ENCODE data around the gene OR52B6.
"Not testable (repeated sequence)": the region's sequence is repeated elsewhere in the genome, so short reads cannot be mapped to it uniquely, and the experiment has no call there.

OR52B6 gene

GRCh38 chr11:5597953-5598352 is 17.3 kb downstream of the OR52B6 start:
- no peak for DNase-seq

DNA sequence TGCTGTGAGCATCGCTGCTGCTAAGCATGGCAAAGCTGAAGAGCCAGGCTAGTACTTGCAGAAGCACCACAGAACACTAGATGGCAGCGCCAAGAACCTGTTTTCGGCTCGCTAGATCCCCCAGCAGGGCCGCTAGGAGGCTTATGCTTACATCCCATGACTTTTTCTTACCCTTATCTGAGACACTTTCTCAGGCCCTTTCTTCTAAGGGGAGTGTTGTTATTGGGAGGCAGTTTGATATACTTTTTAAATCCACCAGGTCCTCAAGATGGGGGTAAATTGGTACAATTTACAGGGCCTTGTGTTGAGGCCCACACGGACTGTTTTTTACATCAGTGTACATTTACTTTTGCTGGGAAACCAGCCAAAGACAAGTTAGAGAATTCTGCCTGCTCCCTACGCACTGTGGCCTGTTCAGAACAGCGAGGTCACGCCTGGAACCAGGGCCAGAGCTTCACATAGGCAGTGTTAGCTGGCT is 19.7 kb downstream of the OR52B6 start:
- peak; percentile 62 for DNase-seq

- DNase-seq, result not testable (repeated sequence)
Observed at GRCh38 chr11:5602791-5603190, 22.1 kb downstream of the OR52B6 start.

GRCh38 chr11:5603326-5603725 is 22.6 kb downstream of the OR52B6 start:
- no peak for DNase-seq

- no peak for DNase-seq
Observed at GRCh38 chr11:5604896-5605295, 24.2 kb downstream of the OR52B6 start.

GRCh38 chr11:5605849-5606248 is 25.2 kb downstream of the OR52B6 start:
- DNase-seq, result no peak

- DNase-seq, result no peak
Observed at GRCh38 chr11:5608808-5609207, 28.1 kb downstream of the OR52B6 start.

DNA sequence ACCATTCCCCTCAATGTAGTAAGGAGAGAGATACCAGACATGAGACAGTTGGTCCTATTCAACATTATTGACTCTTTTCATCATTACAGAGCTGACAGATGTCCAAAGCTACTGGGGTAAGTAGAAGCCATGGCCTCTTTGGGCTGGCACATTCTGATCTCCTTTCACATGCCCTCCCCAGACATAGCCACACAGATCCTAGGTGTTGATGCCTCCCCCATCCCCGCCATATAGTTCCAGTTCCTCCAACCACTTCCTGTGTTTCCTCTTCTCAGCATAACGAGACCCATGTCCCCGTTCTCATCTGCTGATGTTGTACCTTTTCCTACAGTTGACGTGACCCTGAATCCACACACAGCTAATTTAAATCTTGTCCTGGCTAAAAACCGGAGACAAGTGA is 29.8 kb downstream of the OR52B6 start:
- DNase-seq, result no peak

- DNase-seq, result no peak
Observed at GRCh38 chr11:5611627-5612026, 30.9 kb downstream of the OR52B6 start.

DNA sequence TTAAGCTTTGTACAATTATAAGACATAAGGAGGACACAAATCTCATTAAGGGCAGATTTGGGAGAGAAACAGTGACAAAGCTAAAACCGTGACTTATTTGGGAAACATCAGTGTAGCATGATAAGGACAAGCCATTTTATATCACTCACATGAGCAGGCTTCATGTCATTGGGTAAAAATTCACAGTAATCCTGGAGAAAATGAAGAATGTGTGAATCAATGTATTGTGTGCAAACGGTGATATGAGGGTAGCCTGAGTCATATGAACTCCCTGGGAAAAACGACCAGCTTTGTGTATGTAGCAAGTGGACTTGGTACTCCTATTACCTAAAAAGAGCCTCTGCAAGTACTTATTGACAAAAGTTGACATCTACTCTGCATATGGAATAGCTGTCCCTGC is 38.1 kb downstream of the OR52B6 start:
- DNase-seq, result no peak

GRCh38 chr11:5620651-5621521 is 40.2 kb downstream of the OR52B6 start:
- no peak for DNase-seq

GRCh38 chr11:5621580-5621979 is 40.9 kb downstream of the OR52B6 start:
- no peak for DNase-seq

- no peak for DNase-seq
Observed at GRCh38 chr11:5622802-5623201, 42.1 kb downstream of the OR52B6 start.

- peak; percentile 77 for DNase-seq
Observed at GRCh38 chr11:5624489-5625279, 44.0 kb downstream of the OR52B6 start, which contains the start of gene TRIM34. TSS of gene TRIM34 (plus strand) at chr11:5625001. CDS start at chr11:5632332, 7,331 bp downstream.

GRCh38 chr11:5625281-5625680 is 44.6 kb downstream of the OR52B6 start:
- no peak for DNase-seq

GRCh38 chr11:5626196-5626595 is 45.5 kb downstream of the OR52B6 start:
- no peak for DNase-seq

- no peak for DNase-seq
Observed at GRCh38 chr11:5631417-5631816, 50.7 kb downstream of the OR52B6 start.
